Measurements from ENCODE around the gene KPTN. TPM values are rescaled to one million over a fixed set of nuclear protein-coding genes. Genes with fewer than 3 reads are reported as not detected.
A peak's percentile ranks its signal among the peaks of the same experiment; 100 is the strongest.

Gene KPTN
- total RNA-seq, 5 donors from 2014 or later (not counting 1 experiment from before 2014, with no cell fraction given), result 2.8 to 5.8 (median 5.4) TPM

DNA sequence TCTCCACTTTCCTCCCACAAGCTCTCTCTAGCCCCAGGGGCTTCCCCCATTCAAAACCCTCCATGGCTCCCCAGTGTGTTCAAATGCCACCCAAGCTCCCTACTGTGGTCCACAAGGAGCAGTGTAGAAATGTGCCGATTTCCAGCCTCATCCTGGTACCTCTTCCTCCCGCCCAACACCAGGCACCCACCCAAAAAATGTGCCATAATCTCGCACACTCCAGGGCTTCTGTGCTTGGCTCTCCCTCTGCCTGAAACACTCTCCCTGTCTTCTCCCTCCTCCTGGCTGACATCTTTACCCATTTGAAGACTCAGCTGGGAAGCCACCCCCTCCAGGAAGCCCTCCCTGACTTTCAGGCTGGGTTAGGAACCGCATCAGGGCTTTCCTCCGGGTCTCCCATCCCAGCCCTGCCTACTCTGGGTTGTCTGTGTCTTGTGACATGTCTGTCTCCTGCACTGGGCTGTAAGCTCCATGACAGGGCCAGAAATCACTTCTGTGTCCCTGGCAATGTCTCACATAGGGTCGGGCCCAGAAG, 48.1 kb downstream of the KPTN start:
- Mint-ChIP-seq H3K9me3 (no peaks in the 10 kb centered on the region), H3K4me1 (peaks cover 9 to 26% (median 16%) of the 10 kb centered on the region in 3 donors), H3K27me3 (peaks cover 40 to 50% of the 10 kb centered on the region in 2 donors), H3K27ac (no peak overlapping the region), H3K36me3 (no peaks in the 10 kb centered on the region), H3K4me3 (peak overlapping the region in 1 of 3 donors; percentile 17)
- POLR2A ChIA-PET, result no interaction called here
- 84% methylated on average over 6 of the region's 6 CpGs for WGBS (ENCODE audit: insufficient coverage)
- Histone ChIP-seq H3K27me3 (replicated peaks in 1 of 2; ENCODE audit: control insufficient read depth in 2 of 2, extremely low read depth in 1 of 2, insufficient read depth in 2 of 2, low read length in 1 of 2) (peaks cover 2 to 84% of the 10 kb centered on the region in 2 experiments), H3K9me3 (no peaks in the 10 kb centered on the region), H3K36me3 (ENCODE audit: control insufficient read depth in 2 of 2, extremely low read depth in 1 of 2, insufficient read depth in 1 of 2, low read length in 1 of 2) (no peaks in the 10 kb centered on the region), H3K4me1 (ENCODE audit: control insufficient read depth in 1 of 2, extremely low read depth in 1 of 2, insufficient read depth in 2 of 2, low read length in 2 of 2) (peaks cover 0 to 23% of the 10 kb centered on the region in 2 experiments), H3K4me3 (ENCODE audit: control insufficient read depth in 1 of 2, extremely low read depth in 1 of 2, low read length in 1 of 2) (no peak overlapping the region), H3K27ac (ENCODE audit: low read length) (no peak overlapping the region)
- no peak for DNase-seq
- ATAC-seq (replicated peaks in 1 of 4), result no peak
- CTCF ChIA-PET, result interaction anchor here (0.5 to 1.7 kb wide), 7 partner anchors 8 to 521 kb away, joined by 3 to 26 read pairs (median 8); partner anchors contain the start of gene NAPA (in 1 of the 2)

DNA sequence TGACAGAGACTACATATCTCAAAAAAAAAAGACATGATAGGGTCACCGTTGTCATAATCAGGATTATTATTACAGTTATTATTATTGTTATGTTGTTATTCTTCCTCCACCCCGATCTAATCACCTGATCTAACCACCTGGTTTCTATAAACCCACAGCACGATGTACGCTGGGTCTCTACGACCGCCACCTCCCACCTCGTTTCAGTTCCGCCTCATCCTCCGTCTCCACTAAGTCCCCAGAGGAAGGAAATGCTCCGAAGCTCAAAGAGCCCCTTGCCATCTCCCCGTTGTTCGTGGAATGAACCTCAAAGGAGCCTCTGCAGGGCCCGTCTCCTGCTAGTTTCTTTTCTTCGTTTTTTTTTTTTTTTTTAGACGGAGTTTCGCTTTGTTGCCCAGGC, 48.8 kb downstream of the KPTN start:
- peak overlapping the region; percentile 8 to 32 (median 17) for H3K4me3 Mint-ChIP-seq
- no peaks in the 10 kb centered on the region for H3K36me3 ChIP-seq (ENCODE audit: control insufficient read depth in 2 of 2, extremely low read depth in 1 of 2, insufficient read depth in 1 of 2, low read length in 1 of 2)
- ChIA-PET POLR2A (interaction anchor here in 1 of 2 donors (0.7 kb wide), 1 partner anchor 341 kb away, joined by 7 read pairs; no protein-coding TSS in a partner anchor), CTCF (interaction anchor here (0.6 to 0.9 kb wide), 4 partner anchors 12 to 270 kb away, joined by 3 to 5 read pairs (median 3); no protein-coding TSS in a partner anchor)
- ATAC-seq (replicated peaks in 1 of 4) (peak in 2 of 4 experiments; percentile 35 to 62), DNase-seq (peak in 1 of 35 experiments; percentile 48)
- peaks cover 13 to 30% (median 17%) of the 10 kb centered on the region in 3 donors for H3K4me1 Mint-ChIP-seq
- H3K4me3 ChIP-seq (ENCODE audit: control insufficient read depth in 1 of 2, extremely low read depth in 1 of 2, low read length in 1 of 2), result no peak overlapping the region
- H3K27ac Mint-ChIP-seq, result no peak overlapping the region
- no peaks in the 10 kb centered on the region for H3K9me3 ChIP-seq
- peaks cover 2 to 84% of the 10 kb centered on the region in 2 experiments for H3K27me3 ChIP-seq (replicated peaks in 1 of 2; ENCODE audit: control insufficient read depth in 2 of 2, extremely low read depth in 1 of 2, insufficient read depth in 2 of 2, low read length in 1 of 2)
- peaks cover 1 to 29% of the 10 kb centered on the region in 2 experiments for H3K4me1 ChIP-seq (ENCODE audit: control insufficient read depth in 1 of 2, extremely low read depth in 1 of 2, insufficient read depth in 2 of 2, low read length in 2 of 2)
- no peaks in the 10 kb centered on the region for H3K9me3 Mint-ChIP-seq
- WGBS (ENCODE audit: insufficient coverage), result 12% methylated on average over 12 of the region's 16 CpGs
- no peak overlapping the region for H3K27ac ChIP-seq (ENCODE audit: low read length)
- no peaks in the 10 kb centered on the region for H3K36me3 Mint-ChIP-seq
- H3K27me3 Mint-ChIP-seq, result peaks cover 32 to 52% of the 10 kb centered on the region in 2 donors

DNA sequence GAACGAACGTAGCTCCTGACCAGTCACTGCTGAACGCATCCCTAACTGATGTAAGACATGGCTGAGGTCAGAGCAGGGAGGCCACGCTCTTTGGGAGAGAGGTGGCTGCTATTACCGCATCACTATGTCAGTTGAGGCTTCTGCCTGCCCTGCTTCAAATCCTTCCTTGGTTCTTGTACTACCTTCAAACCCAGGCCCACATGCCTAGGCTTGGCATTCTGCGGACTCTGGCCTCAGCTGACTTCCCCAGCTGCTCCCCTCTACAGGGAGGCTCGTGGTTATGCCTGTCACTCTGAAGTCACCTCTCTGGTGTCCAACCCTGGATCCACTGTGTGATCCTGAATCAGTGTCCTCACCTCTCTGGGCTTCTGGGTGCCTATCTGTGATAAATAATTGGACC, 49.9 kb downstream of the KPTN start:
- CTCF ChIA-PET, result interaction anchor here (0.5 to 1.5 kb wide), 6 partner anchors 264 to 431 kb away, joined by 3 to 5 read pairs (median 4); no protein-coding TSS in a partner anchor
- H3K4me3 ChIP-seq (ENCODE audit: control insufficient read depth in 1 of 2, extremely low read depth in 1 of 2, low read length in 1 of 2), result no peak overlapping the region
- ATAC-seq (replicated peaks in 1 of 4) (no peak), DNase-seq (no peak)
- H3K27me3 ChIP-seq (replicated peaks in 1 of 2; ENCODE audit: control insufficient read depth in 2 of 2, extremely low read depth in 1 of 2, insufficient read depth in 2 of 2, low read length in 1 of 2), result peaks cover 4 to 84% of the 10 kb centered on the region in 2 experiments
- H3K9me3 ChIP-seq, result no peaks in the 10 kb centered on the region
- POLR2A ChIA-PET, result interaction anchor here in 1 of 2 donors (0.5 kb wide), 1 partner anchor 141 kb away, joined by 7 read pairs; no protein-coding TSS in a partner anchor
- H3K4me1 ChIP-seq (ENCODE audit: control insufficient read depth in 1 of 2, extremely low read depth in 1 of 2, insufficient read depth in 2 of 2, low read length in 2 of 2), result peaks cover 12 to 40% of the 10 kb centered on the region in 2 experiments
- Mint-ChIP-seq H3K9me3 (no peaks in the 10 kb centered on the region), H3K36me3 (no peaks in the 10 kb centered on the region), H3K27ac (no peak overlapping the region), H3K4me1 (peaks cover 18 to 36% (median 24%) of the 10 kb centered on the region in 3 donors), H3K4me3 (no peak overlapping the region), H3K27me3 (peaks cover 33 to 53% of the 10 kb centered on the region in 2 donors)
- WGBS (ENCODE audit: insufficient coverage), result 79% methylated on average over 4 of the region's 7 CpGs
- no peak overlapping the region for H3K27ac ChIP-seq (ENCODE audit: low read length)
- no peaks in the 10 kb centered on the region for H3K36me3 ChIP-seq (ENCODE audit: control insufficient read depth in 2 of 2, extremely low read depth in 1 of 2, insufficient read depth in 1 of 2, low read length in 1 of 2)

DNA sequence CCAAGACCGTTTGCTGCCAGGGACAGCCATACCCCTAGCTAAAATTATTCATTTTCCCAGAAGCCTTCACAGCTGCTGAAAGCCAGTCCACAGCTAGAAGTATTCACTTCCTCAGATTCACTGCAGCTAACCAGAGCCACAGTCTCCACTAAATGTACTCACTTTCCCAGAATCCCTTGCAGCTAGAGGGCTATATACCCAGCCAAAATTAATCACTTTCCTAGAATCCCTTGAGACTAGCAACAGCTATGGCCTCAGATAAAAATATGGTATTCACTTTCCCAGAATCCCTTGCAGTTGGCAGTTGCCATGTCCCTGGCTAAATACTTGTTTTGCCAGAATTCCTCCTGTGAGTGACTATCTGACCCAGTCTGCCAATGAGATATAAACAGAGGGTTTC, 50.9 kb downstream of the KPTN start:
- Mint-ChIP-seq H3K27me3 (peaks cover 28 to 45% of the 10 kb centered on the region in 2 donors), H3K27ac (no peak overlapping the region), H3K4me1 (peaks cover 18 to 36% (median 24%) of the 10 kb centered on the region in 3 donors), H3K36me3 (no peaks in the 10 kb centered on the region), H3K4me3 (no peak overlapping the region), H3K9me3 (no peaks in the 10 kb centered on the region)
- Histone ChIP-seq H3K27me3 (replicated peaks in 1 of 2; ENCODE audit: control insufficient read depth in 2 of 2, extremely low read depth in 1 of 2, insufficient read depth in 2 of 2, low read length in 1 of 2) (peaks cover 4 to 85% of the 10 kb centered on the region in 2 experiments), H3K4me3 (ENCODE audit: control insufficient read depth in 1 of 2, extremely low read depth in 1 of 2, low read length in 1 of 2) (no peak overlapping the region), H3K4me1 (ENCODE audit: control insufficient read depth in 1 of 2, extremely low read depth in 1 of 2, insufficient read depth in 2 of 2, low read length in 2 of 2) (peaks cover 21 to 49% of the 10 kb centered on the region in 2 experiments), H3K36me3 (ENCODE audit: control insufficient read depth in 2 of 2, extremely low read depth in 1 of 2, insufficient read depth in 1 of 2, low read length in 1 of 2) (no peaks in the 10 kb centered on the region), H3K27ac (ENCODE audit: low read length) (no peak overlapping the region), H3K9me3 (no peaks in the 10 kb centered on the region)
- DNase-seq (no peak), ATAC-seq (replicated peaks in 1 of 4) (no peak)
- POLR2A ChIA-PET, result interaction anchor here in 1 of 2 donors (0.6 kb wide), 1 partner anchor 432 kb away, joined by 3 read pairs; no protein-coding TSS in a partner anchor
- CTCF ChIA-PET, result interaction anchor here (0.7 to 1.5 kb wide), 7 partner anchors 51 to 279 kb away, joined by 3 to 5 read pairs (median 4); partner anchors contain the start of genes KPTN (in 1 of the 2) and NAPA (in 1 of the 2)
- WGBS (ENCODE audit: insufficient coverage), result no CpG with 5 or more reads among the region's 1 CpG

DNA sequence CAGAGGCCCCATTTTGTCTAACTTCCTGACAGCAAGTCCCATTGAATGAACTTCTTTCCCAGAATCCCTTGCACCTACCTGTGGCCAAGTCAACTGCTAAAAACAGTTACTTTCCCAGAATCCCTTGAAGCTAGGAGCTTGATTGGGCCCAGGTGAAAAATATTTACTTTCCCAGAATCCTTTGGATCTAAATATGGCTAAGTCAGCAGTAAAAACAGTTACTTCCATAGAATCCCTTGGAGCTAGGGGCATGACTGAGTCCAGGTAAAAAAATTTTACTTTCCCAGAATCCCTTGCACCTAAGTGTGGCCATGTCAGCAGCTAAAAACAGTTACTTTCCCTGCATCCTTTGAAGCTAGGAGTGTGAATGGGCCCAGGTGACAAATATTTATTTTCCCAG, 51.5 kb downstream of the KPTN start:
- peaks cover 22 to 40% of the 10 kb centered on the region in 2 donors for H3K27me3 Mint-ChIP-seq
- H3K9me3 Mint-ChIP-seq, result no peaks in the 10 kb centered on the region
- CTCF ChIA-PET, result interaction anchor here in 1 of 2 donors (0.6 to 1.5 kb wide), 5 partner anchors 51 to 360 kb away, joined by 3 to 5 read pairs (median 4); partner anchors contain the start of genes KPTN and NAPA
- H3K4me1 Mint-ChIP-seq, result peaks cover 18 to 36% (median 24%) of the 10 kb centered on the region in 3 donors
- POLR2A ChIA-PET, result no interaction called here
- ATAC-seq (replicated peaks in 1 of 4), result no peak
- no peaks in the 10 kb centered on the region for H3K36me3 ChIP-seq (ENCODE audit: control insufficient read depth in 2 of 2, extremely low read depth in 1 of 2, insufficient read depth in 1 of 2, low read length in 1 of 2)
- no peak for DNase-seq
- no peak overlapping the region for H3K4me3 Mint-ChIP-seq
- no peaks in the 10 kb centered on the region for H3K9me3 ChIP-seq
- peaks cover 4 to 82% of the 10 kb centered on the region in 2 experiments for H3K27me3 ChIP-seq (replicated peaks in 1 of 2; ENCODE audit: control insufficient read depth in 2 of 2, extremely low read depth in 1 of 2, insufficient read depth in 2 of 2, low read length in 1 of 2)
- H3K4me1 ChIP-seq (ENCODE audit: control insufficient read depth in 1 of 2, extremely low read depth in 1 of 2, insufficient read depth in 2 of 2, low read length in 2 of 2), result peaks cover 21 to 55% of the 10 kb centered on the region in 2 experiments
- no peak overlapping the region for H3K4me3 ChIP-seq (ENCODE audit: control insufficient read depth in 1 of 2, extremely low read depth in 1 of 2, low read length in 1 of 2)
- no peaks in the 10 kb centered on the region for H3K36me3 Mint-ChIP-seq
- H3K27ac Mint-ChIP-seq, result no peak overlapping the region
- H3K27ac ChIP-seq (ENCODE audit: low read length), result no peak overlapping the region

DNA sequence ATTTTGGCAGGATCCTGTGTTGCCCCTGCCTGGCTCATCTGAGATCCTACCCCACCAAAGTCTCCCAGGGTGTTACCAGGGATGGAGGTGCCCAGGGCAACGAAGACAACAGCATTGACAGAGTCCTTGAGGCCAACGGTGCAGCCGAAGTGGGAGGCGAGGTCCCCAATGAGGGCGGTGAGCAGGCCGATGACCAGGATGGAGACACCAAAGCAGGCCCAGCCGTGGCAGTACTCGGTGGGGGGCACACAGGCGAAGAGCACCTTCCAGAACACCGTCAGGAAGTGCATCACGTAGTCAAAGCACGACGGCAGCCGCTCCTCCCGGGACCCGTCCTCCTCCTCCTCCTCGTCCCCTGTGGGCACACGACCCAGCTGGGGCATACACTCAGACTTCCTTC, 51.9 kb downstream of the KPTN start:
- Histone ChIP-seq H3K36me3 (ENCODE audit: control insufficient read depth in 2 of 2, extremely low read depth in 1 of 2, insufficient read depth in 1 of 2, low read length in 1 of 2) (no peaks in the 10 kb centered on the region), H3K9me3 (no peaks in the 10 kb centered on the region), H3K4me1 (ENCODE audit: control insufficient read depth in 1 of 2, extremely low read depth in 1 of 2, insufficient read depth in 2 of 2, low read length in 2 of 2) (peaks cover 23 to 60% of the 10 kb centered on the region in 2 experiments), H3K27me3 (replicated peaks in 1 of 2; ENCODE audit: control insufficient read depth in 2 of 2, extremely low read depth in 1 of 2, insufficient read depth in 2 of 2, low read length in 1 of 2) (peaks cover 4 to 80% of the 10 kb centered on the region in 2 experiments), H3K27ac (ENCODE audit: low read length) (no peak overlapping the region), H3K4me3 (ENCODE audit: control insufficient read depth in 1 of 2, extremely low read depth in 1 of 2, low read length in 1 of 2) (no peak overlapping the region)
- Mint-ChIP-seq H3K36me3 (no peaks in the 10 kb centered on the region), H3K27me3 (peaks cover 18 to 40% of the 10 kb centered on the region in 2 donors), H3K27ac (peak overlapping the region in 1 of 2 donors; percentile 36), H3K9me3 (no peaks in the 10 kb centered on the region), H3K4me3 (no peak overlapping the region), H3K4me1 (peaks cover 18 to 33% (median 22%) of the 10 kb centered on the region in 3 donors)
- ChIA-PET CTCF (interaction anchor here in 1 of 2 donors (0.6 to 1.0 kb wide), 4 partner anchors 52 to 361 kb away, joined by 3 to 4 read pairs (median 4); partner anchors contain the start of gene KPTN), POLR2A (interaction anchor here in 1 of 2 donors (0.7 kb wide), 1 partner anchor 1715 kb away, joined by 4 read pairs; no protein-coding TSS in a partner anchor)
- WGBS (ENCODE audit: insufficient coverage), result 66% methylated on average over 18 of the region's 18 CpGs
- DNase-seq, result no peak
- ATAC-seq (replicated peaks in 1 of 4), result no peak

Measured in T-cell (primary cell).